HPDE6-E6E7 (cell line): ENCODE results near the gene SAE1.
A peak's percentile ranks its signal among the peaks of the same experiment; 100 is the strongest.

Experiments
- DNase-seq: peaks from one replicate; pipeline ENCODE4 v3.0.0; 2011; ENCODE audit warnings: missing footprints; ENCODE audit errors: extremely low spot score

Gene SAE1

GRCh38 chr19:47221080-47221841 is 90.6 kb downstream of the SAE1 start:
- no peak for DNase-seq

- no peak for DNase-seq
These were observed 91.3 kb downstream of the SAE1 start for GRCh38 chr19:47221890-47222289.

GRCh38 chr19:47225746-47226425 is 95.3 kb downstream of the SAE1 start:
- peak; percentile 76 for DNase-seq

GRCh38 chr19:47226426-47227351 is 96.1 kb downstream of the SAE1 start:
- DNase-seq = no peak

- DNase-seq = peak; percentile 69
These were observed 96.9 kb downstream of the SAE1 start for GRCh38 chr19:47227352-47228167.

GRCh38 chr19:47228168-47228936 is 97.7 kb downstream of the SAE1 start:
- no peak for DNase-seq

GRCh38 chr19:47228937-47229675 is 98.5 kb downstream of the SAE1 start:
- no peak for DNase-seq

GRCh38 chr19:47229676-47230053 is 99.0 kb downstream of the SAE1 start:
- DNase-seq = no peak

GRCh38 chr19:47230054-47230920 is 99.7 kb downstream of the SAE1 start:
- DNase-seq = no peak

GRCh38 chr19:47230921-47231214 is 100.2 kb downstream of the SAE1 start, which contains the start of gene BBC3:
Gene BBC3, minus strand, starts transcription at chr19:47231199. Its CDS starts 2,768 bp downstream, at chr19:47228431.
- DNase-seq = no peak

GRCh38 chr19:47231215-47232054 is 100.8 kb downstream of the SAE1 start:
- DNase-seq = no peak

GRCh38 chr19:47232422-47233211 is 102.0 kb downstream of the SAE1 start:
- DNase-seq = no peak

GRCh38 chr19:47236072-47236675 is 105.5 kb downstream of the SAE1 start:
- no peak for DNase-seq

- no peak for DNase-seq
These were observed 108.5 kb downstream of the SAE1 start for GRCh38 chr19:47239152-47239551.

GRCh38 chr19:47239610-47240296 is 109.1 kb downstream of the SAE1 start:
- no peak for DNase-seq

GRCh38 chr19:47240556-47240955 is 109.9 kb downstream of the SAE1 start:
- DNase-seq = no peak
